Body of pancreas (tissue), 4 donors: ENCODE data around the gene RNF34. TPM values are rescaled to one million over a fixed set of nuclear protein-coding genes. Genes with fewer than 3 reads are reported as not detected.

Source experiments
- ATAC-seq: fragments of 150-250 bp; one replicate; pipeline ENCODE4 v1.9.1; 2016
- DNase-seq, 4 donors: peaks; one replicate each; pipeline ENCODE4 v3.0.0-alpha.2; 2019
- H3K27ac ChIP-seq, 4 donors: fragments of 200-600 bp; sonication (generic); 1 replicate in 3 of 4; 2 replicates in 1 of 4; pipeline versions ENCODE4 v1.5.1 to v1.6.1; 2016 to 2019; ENCODE audit warnings: mild to moderate bottlenecking in 1 of 4, mixed read lengths in 1 of 4, moderate library complexity in 1 of 4
- H3K27me3 ChIP-seq, 2 donors: fragments of 200-600 bp; sonication (generic); one replicate each; pipeline ENCODE4 v1.6.0; 2016; ENCODE audit warnings: mild to moderate bottlenecking in 1 of 2
- H3K36me3 ChIP-seq, 2 donors: fragments of 200-600 bp; sonication (generic); replicated peaks in 1 of 2; 2 replicates each; pipeline ENCODE4 v1.5.1; 2016; ENCODE audit warnings: low read depth in 2 of 2; ENCODE audit not compliant: insufficient read depth in 1 of 2
- H3K4me1 ChIP-seq: fragments of 200-600 bp; sonication (generic); one replicate; pipeline ENCODE4 v1.6.0; 2016
- H3K4me3 ChIP-seq, 2 donors: fragments of 200-600 bp; sonication (generic); 1 replicate in 1 of 2; 2 replicates in 1 of 2; pipeline ENCODE4 v1.5.1; 2016 to 2019
- H3K9me3 ChIP-seq, 3 donors: fragments of 200-600 bp; sonication (generic); 1 replicate in 2 of 3; 2 replicates in 1 of 3; pipeline ENCODE4 v1.5.1; 2016
- POLR2A ChIP-seq, 3 donors: fragments of 450-650 bp; IDR thresholded peaks; one replicate each; pipeline ENCODE4 v1.6.1; 2016; ENCODE audit warnings: antibody characterized with exemption in 3 of 3, mild to moderate bottlenecking in 2 of 3
- WGBS, 2 donors: methylation state at CpG; one replicate each; pipeline ENCODE4 v1.1.5; 2017; 5-methylcytosine and 5-hydroxymethylcytosine counted together
- intact Hi-C: fragments of 100-400 bp; cut with DNase I; formaldehyde crosslinking; loops from one replicate; pipeline ENCODE4 v1.15.1; 2023
- total RNA-seq, 2 donors: library from RNA; depleted of rRNA; stranded (reverse); fragments of >200 nt; gene quantifications; one replicate each; pipeline ENCODE4 v1.1.0, GENCODE V29; 2016
- TF ChIP-seq, protein P1 (sequence below), 7 experiments: fragments of 450-650 bp in 4 of 7; fragments of 200-600 bp in 3 of 7; sonication (generic) in 3 of 7; IDR thresholded peaks; one replicate each; pipeline ENCODE4 v1.5.1; 2016 to 2019; ENCODE audit warnings: antibody characterized with exemption in 7 of 7

Gene RNF34
- total RNA-seq, 2 donors from 2014 or later: 25.9 to 35.3 TPM

DNA sequence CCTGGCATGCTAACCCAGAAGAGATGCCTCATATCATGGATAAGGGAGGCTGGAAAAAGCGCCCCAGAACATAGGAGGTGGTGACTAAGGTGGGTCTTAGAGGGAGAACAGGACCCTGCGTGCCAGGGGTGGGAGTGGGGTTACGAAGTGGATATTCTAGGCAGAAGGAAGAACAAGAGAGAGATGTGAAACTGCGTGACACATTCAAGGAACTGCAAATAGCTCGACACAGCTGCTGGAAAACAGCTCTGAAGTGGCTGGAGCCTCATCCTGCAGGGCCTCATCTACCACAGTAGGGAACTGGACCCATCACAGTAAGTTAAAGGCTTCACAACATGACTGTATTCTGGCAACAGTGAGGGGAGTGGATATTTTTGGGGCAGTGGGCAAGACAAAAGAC lies 61.1 kb downstream of the RNF34 start:
- intact Hi-C loops: no loop called here
- ATAC-seq: no peak
- DNase-seq: peak in 1 of 4 donors; percentile 33
- H3K4me3 ChIP-seq: no peak overlapping the region
- H3K36me3 ChIP-seq: no peaks in the 10 kb centered on the region
- peak in 1 of 3 donors; percentile 16 for TF ChIP-seq POLR2A (IDR thresholded peaks at IDR 0.05)
- TF ChIP-seq, protein P1, sequence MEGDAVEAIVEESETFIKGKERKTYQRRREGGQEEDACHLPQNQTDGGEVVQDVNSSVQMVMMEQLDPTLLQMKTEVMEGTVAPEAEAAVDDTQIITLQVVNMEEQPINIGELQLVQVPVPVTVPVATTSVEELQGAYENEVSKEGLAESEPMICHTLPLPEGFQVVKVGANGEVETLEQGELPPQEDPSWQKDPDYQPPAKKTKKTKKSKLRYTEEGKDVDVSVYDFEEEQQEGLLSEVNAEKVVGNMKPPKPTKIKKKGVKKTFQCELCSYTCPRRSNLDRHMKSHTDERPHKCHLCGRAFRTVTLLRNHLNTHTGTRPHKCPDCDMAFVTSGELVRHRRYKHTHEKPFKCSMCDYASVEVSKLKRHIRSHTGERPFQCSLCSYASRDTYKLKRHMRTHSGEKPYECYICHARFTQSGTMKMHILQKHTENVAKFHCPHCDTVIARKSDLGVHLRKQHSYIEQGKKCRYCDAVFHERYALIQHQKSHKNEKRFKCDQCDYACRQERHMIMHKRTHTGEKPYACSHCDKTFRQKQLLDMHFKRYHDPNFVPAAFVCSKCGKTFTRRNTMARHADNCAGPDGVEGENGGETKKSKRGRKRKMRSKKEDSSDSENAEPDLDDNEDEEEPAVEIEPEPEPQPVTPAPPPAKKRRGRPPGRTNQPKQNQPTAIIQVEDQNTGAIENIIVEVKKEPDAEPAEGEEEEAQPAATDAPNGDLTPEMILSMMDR (IDR thresholded peaks at IDR 0.05): no peak
- H3K27me3 ChIP-seq: no peaks in the 10 kb centered on the region
- H3K9me3 ChIP-seq: no peaks in the 10 kb centered on the region
- 81 to 90% methylated on average over 5 of the region's 5 CpGs for WGBS, 2 donors
- H3K27ac ChIP-seq: no peak overlapping the region
- peaks cover 10% of the 10 kb centered on the region for H3K4me1 ChIP-seq

DNA sequence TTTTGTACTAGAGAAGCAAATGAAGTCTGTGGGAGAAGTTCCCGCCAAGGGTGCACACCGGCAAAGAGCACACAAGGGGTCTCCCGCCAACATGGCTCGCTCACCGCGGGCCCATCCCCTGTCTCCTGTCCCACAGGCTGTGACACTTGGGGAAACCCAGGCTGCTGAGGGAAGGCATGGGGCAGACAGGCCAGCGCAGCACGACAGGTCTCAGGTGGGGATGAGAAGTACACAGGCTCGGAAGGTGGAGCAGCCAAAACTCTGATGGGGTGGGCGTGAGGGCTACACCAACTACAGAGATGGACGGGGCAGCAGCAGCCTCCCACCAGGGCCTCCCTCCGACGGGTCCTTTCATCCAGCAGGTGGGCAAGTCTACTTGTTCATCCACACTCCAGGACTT lies 64.4 kb downstream of the RNF34 start:
- H3K4me1 ChIP-seq: peaks cover 21% of the 10 kb centered on the region
- intact Hi-C loops: no loop called here
- no peaks in the 10 kb centered on the region for H3K9me3 ChIP-seq
- no peak for DNase-seq
- 93 to 97% methylated on average over 13 of the region's 13 CpGs for WGBS, 2 donors
- no peak overlapping the region for H3K4me3 ChIP-seq
- H3K27me3 ChIP-seq: no peaks in the 10 kb centered on the region
- H3K36me3 ChIP-seq: no peaks in the 10 kb centered on the region
- ATAC-seq: no peak
- TF ChIP-seq POLR2A (IDR thresholded peaks at IDR 0.05): no peak
- TF ChIP-seq, protein P1 (IDR thresholded peaks at IDR 0.05): no peak
- H3K27ac ChIP-seq: no peak overlapping the region

DNA sequence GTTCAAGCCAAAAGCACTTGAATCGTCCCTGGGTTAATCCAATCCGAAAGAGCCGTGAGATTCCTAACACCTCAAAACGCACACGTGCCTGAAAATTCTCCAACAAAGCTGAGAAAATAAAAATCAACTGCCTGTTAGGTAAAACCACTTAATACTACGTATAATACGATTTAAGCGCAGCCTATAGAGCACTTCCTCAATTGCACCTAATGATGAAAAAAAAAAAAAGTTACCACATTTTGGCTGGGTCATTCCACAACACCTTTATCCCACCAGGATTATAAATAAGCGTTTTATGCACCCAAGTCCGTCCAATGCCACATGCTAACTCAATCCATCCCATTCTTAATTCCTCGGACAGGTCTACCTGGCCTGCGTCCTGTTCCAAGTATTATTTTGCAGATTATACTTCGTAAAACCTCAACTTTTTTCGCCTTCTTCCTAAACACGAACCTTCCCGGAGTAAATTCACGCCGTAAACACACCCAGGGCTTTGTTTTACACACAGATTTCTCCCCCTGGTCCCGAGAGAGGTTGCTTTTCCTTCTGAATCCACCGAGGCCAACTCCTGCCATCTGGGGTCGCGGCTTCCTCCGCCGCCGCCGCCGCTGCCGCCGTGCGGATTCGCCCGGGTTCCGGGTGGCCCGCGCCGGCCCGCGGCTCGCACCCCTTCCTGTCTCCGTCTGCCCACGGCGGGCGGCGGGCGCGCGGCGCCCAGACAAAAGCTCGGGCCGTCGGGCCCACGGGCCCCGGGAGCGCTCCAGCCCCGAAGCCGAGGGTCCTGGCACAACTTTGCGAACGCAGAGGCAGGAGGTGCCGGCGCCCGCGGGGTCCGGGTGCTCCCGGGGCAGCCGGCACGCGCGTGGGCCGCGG lies 66.2 kb downstream of the RNF34 start:
- no peaks in the 10 kb centered on the region for H3K36me3 ChIP-seq
- no peaks in the 10 kb centered on the region for H3K9me3 ChIP-seq
- intact Hi-C loops: no loop called here
- DNase-seq (peak in 2 of 4 donors; percentile 27 to 30), ATAC-seq (peak; percentile 6)
- peaks cover 21% of the 10 kb centered on the region for H3K4me1 ChIP-seq
- H3K27me3 ChIP-seq: no peaks in the 10 kb centered on the region
- no peak overlapping the region for H3K4me3 ChIP-seq
- no peak for TF ChIP-seq POLR2A (IDR thresholded peaks at IDR 0.05)
- TF ChIP-seq, protein P1 (IDR thresholded peaks at IDR 0.05): no peak
- 12 to 41% methylated on average over 20 to 58 of the region's 70 CpGs for WGBS, 2 donors
- peak overlapping the region in 1 of 4 donors; percentile 62 for H3K27ac ChIP-seq

- Histone ChIP-seq H3K36me3 (no peaks in the 10 kb centered on the region), H3K27me3 (no peaks in the 10 kb centered on the region), H3K27ac (peak overlapping the region; percentile 45 to 84 (median 76)), H3K9me3 (no peaks in the 10 kb centered on the region), H3K4me3 (peak overlapping the region in 1 of 2 donors; percentile 34), H3K4me1 (peaks cover 24% of the 10 kb centered on the region)
- intact Hi-C loops: no loop called here
- WGBS, 2 donors: 2% methylated on average over 44 of the region's 139 CpGs; no CpG with 5 or more reads in 1 of the 2 donors
- ATAC-seq (peak; percentile 97), DNase-seq (peak; percentile 89 to 94 (median 92))
- TF ChIP-seq POLR2A (IDR thresholded peaks at IDR 0.05): peak; percentile 12 to 40 (median 31)
- TF ChIP-seq, protein P1 (IDR thresholded peaks at IDR 0.05): no peak
Observed at GRCh38 chr12:121466794-121467637, 67.1 kb downstream of the RNF34 start.
